Measurements from ENCODE around the gene LFNG.
"Not testable (repeated sequence)": the region's sequence is repeated elsewhere in the genome, so short reads cannot be mapped to it uniquely, and the experiment has no call there.

The LFNG gene

GRCh38 chr7:2523941-2524807 is 4.6 kb downstream of the LFNG start:
- peaks cover 68% of the 10 kb centered on the region for H3K4me1 Mint-ChIP-seq (ENCODE audit: low read depth)
- no peak overlapping the region for H3K4me3 Mint-ChIP-seq
- no peak overlapping the region for H3K27ac Mint-ChIP-seq
- no peaks in the 10 kb centered on the region for H3K27me3 Mint-ChIP-seq
- H3K9me3 Mint-ChIP-seq: no peaks in the 10 kb centered on the region
- peaks cover 5% of the 10 kb centered on the region for H3K36me3 Mint-ChIP-seq (ENCODE audit: low read depth)

DNA sequence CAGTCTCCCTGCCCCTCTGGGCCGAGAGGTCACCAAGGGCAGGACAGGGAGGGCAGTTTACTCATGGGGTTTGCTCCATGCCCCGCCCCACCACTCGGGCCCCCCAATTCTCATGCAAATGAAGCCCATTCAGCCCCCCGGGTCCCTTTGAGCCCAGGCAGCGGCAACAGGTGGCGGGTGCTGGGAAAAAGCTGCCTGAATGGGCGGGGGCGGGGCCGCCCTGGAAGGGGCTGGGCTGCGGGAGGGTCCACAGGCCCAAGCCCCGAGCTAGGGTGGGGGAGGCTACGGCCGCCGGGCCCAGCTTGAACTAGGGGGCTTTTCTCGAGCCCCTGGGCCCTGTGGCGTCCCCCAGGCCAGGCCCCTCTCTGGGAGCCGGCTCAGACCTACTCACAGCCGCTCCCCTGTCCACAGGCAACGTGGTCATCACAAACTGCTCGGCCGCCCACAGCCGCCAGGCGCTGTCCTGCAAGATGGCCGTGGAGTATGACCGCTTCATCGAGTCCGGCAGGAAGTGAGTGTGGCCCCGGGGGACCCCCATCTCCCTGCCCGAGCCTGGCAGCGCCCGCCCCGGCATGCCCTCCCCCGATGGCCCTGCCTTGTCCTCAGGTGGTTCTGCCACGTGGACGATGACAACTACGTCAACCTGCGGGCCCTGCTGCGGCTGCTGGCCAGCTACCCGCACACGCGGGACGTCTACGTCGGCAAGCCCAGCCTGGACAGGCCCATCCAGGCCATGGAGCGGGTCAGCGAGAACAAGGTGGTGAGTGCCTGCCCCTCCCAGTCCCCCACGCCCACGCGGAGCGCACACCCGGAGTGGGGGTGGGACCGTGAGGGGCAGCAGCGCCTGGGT is 5.5 kb downstream of the LFNG start:
- no peak overlapping the region for H3K27ac Mint-ChIP-seq
- H3K36me3 Mint-ChIP-seq (ENCODE audit: low read depth): peaks cover 5% of the 10 kb centered on the region
- no peaks in the 10 kb centered on the region for H3K27me3 Mint-ChIP-seq
- no peak overlapping the region for H3K4me3 Mint-ChIP-seq
- H3K4me1 Mint-ChIP-seq (ENCODE audit: low read depth): peaks cover 76% of the 10 kb centered on the region
- no peaks in the 10 kb centered on the region for H3K9me3 Mint-ChIP-seq

GRCh38 chr7:2525658-2526630 is 6.4 kb downstream of the LFNG start:
- Mint-ChIP-seq H3K4me1 (ENCODE audit: low read depth) (peaks cover 76% of the 10 kb centered on the region), H3K27ac (no peak overlapping the region), H3K27me3 (no peaks in the 10 kb centered on the region), H3K4me3 (no peak overlapping the region), H3K9me3 (no peaks in the 10 kb centered on the region), H3K36me3 (ENCODE audit: low read depth) (peaks cover 5% of the 10 kb centered on the region)

GRCh38 chr7:2526659-2527504 is 7.3 kb downstream of the LFNG start:
- Mint-ChIP-seq H3K27ac (no peak overlapping the region), H3K4me1 (ENCODE audit: low read depth) (peaks cover 81% of the 10 kb centered on the region), H3K4me3 (no peak overlapping the region), H3K27me3 (no peaks in the 10 kb centered on the region), H3K36me3 (ENCODE audit: low read depth) (peaks cover 5% of the 10 kb centered on the region), H3K9me3 (no peaks in the 10 kb centered on the region)

GRCh38 chr7:2527505-2528467 is 8.2 kb downstream of the LFNG start:
- peak overlapping the region; percentile 92 for H3K27ac Mint-ChIP-seq
- peaks cover 72% of the 10 kb centered on the region for H3K4me1 Mint-ChIP-seq (ENCODE audit: low read depth)
- H3K9me3 Mint-ChIP-seq: no peaks in the 10 kb centered on the region
- no peaks in the 10 kb centered on the region for H3K27me3 Mint-ChIP-seq
- peak overlapping the region; percentile 61 for H3K4me3 Mint-ChIP-seq
- H3K36me3 Mint-ChIP-seq (ENCODE audit: low read depth): peaks cover 5% of the 10 kb centered on the region

DNA sequence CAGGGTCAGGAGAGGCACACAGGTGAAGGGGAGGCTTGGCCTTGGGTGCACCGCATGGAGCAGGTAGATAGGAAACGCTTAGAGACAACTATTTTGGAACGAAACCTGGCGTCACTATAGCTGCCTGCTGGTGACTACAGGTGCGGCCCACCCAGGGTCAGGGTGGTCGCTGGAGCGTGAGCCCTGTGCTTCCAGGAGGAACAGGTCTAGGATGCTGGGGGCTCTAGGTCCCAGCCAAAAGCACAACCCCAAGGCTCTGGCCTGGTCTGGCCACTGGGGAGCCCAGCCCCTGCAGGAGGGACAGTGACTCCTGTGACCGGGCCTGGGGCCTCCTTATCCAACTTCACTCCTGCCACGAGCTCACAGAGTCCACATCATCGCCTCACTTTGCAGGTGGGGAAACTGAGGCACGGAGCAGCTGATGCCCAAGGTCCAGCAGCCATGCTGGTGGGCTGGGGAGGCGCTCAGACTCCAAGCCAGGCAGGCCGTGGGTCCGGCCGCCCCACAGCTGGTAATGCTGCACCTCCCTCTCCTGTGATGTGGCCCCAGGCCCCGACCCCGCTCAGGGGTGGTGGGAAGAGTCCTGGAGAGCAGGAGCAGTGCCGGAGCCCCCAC is 9.0 kb downstream of the LFNG start:
- Mint-ChIP-seq H3K27me3 (no peaks in the 10 kb centered on the region), H3K4me3 (peak overlapping the region; percentile 81), H3K4me1 (ENCODE audit: low read depth) (peaks cover 66% of the 10 kb centered on the region), H3K27ac (peak overlapping the region; percentile 92), H3K9me3 (no peaks in the 10 kb centered on the region), H3K36me3 (ENCODE audit: low read depth) (peaks cover 5% of the 10 kb centered on the region)

DNA sequence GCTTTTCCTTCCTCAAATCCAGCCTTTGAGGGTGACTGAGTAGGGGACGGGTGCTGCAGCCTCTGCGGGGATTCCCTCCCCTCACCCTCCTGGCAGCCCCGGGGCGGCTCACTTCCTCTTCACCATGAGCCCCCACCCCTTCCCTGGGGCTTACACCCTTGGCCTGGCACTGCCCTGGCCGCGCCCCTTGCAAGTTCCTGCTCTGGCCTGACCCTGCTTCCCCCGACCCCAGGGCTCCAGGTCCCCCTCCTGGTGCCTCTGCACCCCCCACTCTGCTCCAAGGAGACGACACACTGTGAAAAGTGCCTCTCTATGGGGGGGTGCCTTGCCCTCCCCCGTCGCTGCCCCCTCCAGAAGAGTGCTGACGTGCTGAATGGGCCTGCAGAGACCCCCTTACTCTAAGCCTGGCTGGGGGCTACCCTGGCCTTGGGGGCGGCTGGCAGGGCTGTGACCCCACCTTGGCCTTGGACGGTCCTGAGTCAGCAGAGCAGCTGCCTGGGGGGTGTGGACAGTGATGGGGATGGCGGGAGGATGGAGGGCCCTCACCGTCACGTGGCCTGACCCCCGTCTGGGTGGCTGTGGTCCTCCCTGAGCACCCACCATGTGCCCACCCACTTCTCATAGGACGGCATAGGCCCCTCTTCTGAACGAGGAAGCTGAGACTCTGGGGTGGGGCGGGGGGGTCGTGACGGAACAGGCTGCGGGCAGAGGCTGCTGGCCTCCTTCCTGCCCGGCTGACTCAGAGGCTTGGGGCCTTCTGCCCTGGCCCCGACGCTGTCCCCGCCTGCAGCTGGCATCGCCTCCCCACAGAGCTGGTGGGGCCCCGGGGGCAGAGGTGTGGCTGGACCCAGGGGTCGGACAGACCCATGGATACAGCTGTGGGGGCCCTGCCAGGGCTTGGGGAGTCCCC is 9.8 kb downstream of the LFNG start:
- Mint-ChIP-seq H3K4me3 (peak overlapping the region; percentile 81), H3K36me3 (ENCODE audit: low read depth) (peaks cover 5% of the 10 kb centered on the region), H3K27me3 (no peaks in the 10 kb centered on the region), H3K27ac (peak overlapping the region; percentile 96), H3K4me1 (ENCODE audit: low read depth) (peaks cover 59% of the 10 kb centered on the region), H3K9me3 (no peaks in the 10 kb centered on the region)

- H3K27me3 Mint-ChIP-seq: no peaks in the 10 kb centered on the region
- peak overlapping the region; percentile 96 for H3K27ac Mint-ChIP-seq
- H3K9me3 Mint-ChIP-seq: no peaks in the 10 kb centered on the region
- H3K4me3 Mint-ChIP-seq: peak overlapping the region; percentile 81
- peaks cover 59% of the 10 kb centered on the region for H3K4me1 Mint-ChIP-seq (ENCODE audit: low read depth)
- H3K36me3 Mint-ChIP-seq (ENCODE audit: low read depth): peaks cover 5% of the 10 kb centered on the region
These were observed 10.8 kb downstream of the LFNG start for GRCh38 chr7:2530071-2530987.

- H3K27me3 Mint-ChIP-seq: not testable (repeated sequence)
These were observed 11.6 kb downstream of the LFNG start for GRCh38 chr7:2530994-2531795.

GRCh38 chr7:2531796-2532110 is 12.2 kb downstream of the LFNG start:
- not testable (repeated sequence) for H3K36me3 Mint-ChIP-seq (ENCODE audit: low read depth); H3K9me3 Mint-ChIP-seq; H3K4me3 Mint-ChIP-seq; H3K27me3 Mint-ChIP-seq
- Mint-ChIP-seq H3K4me1 (ENCODE audit: low read depth) (peaks cover 52% of the 10 kb centered on the region), H3K27ac (peak overlapping the region; percentile 45)

More at GRCh38 chr7:2530994-2531795, 11.6 kb downstream of the LFNG start:
- peaks cover 53% of the 10 kb centered on the region for H3K4me1 Mint-ChIP-seq (ENCODE audit: low read depth)
- H3K36me3 Mint-ChIP-seq (ENCODE audit: low read depth); H3K9me3 Mint-ChIP-seq: not testable (repeated sequence)
- H3K4me3 Mint-ChIP-seq: peak overlapping the region; percentile 81
- peak overlapping the region; percentile 96 for H3K27ac Mint-ChIP-seq
